HCT116 (cell line): ENCODE results near the gene C4orf51. TPM values are rescaled to one million over a fixed set of nuclear protein-coding genes. Genes with fewer than 3 reads are reported as not detected.
A peak's percentile ranks its signal among the peaks of the same experiment; 100 is the strongest.

Experiments
- ATAC-seq: fragments of 200-7000 bp; cut with Tn5 transposase; 2 replicates; pipeline ENCODE4 v1.9.1; 2020; ENCODE audit warnings: mild to moderate bottlenecking, moderate library complexity
- BruUV-seq: library from RNA; stranded (reverse); fragments of 400-500 nt; replicated peaks from 2 replicates; lab custom pipeline; 2021; lab: Mats Ljungman, UMichigan
- CTCF ChIA-PET: fragments of 300-600 bp; sonication (Branson Sonifier 250); formaldehyde crosslinking; loops from one replicate; lab custom pipeline; 2021; ENCODE audit warnings: antibody characterized with exemption; lab: Charles Lee
- POLR2A ChIA-PET: fragments of 300-600, 350-600 bp; sonication (Branson Sonifier 250); formaldehyde crosslinking; loops from one replicate; lab custom pipeline; 2021; ENCODE audit warnings: antibody characterized with exemption; lab: Charles Lee
- RAD21 ChIA-PET, 2 experiments: fragments of 300-600 bp; sonication (Branson Sonifier 250); formaldehyde crosslinking; loops; one replicate each; lab custom pipeline; 2023; ENCODE audit warnings: low total read pairs in 2 of 2; ENCODE audit not compliant: uncharacterized antibody in 2 of 2, unreplicated experiment in 2 of 2, low non-redundant PET in 1 of 2; lab: Charles Lee
- DNase-seq: peaks from one replicate; pipeline ENCODE4 v3.0.0-alpha.2; 2010; ENCODE audit warnings: low read depth, low spot score
- H2AFZ ChIP-seq: fragments of 200-600 bp; shearing (Covaris generic), sonication (generic); 2 replicates; pipeline ENCODE4 v1.6.1; 2017; ENCODE audit warnings: low read depth, mixed run types, mixed read lengths, antibody characterized with exemption, low read length; ENCODE audit not compliant: poor library complexity, severe bottlenecking
- H3K27ac ChIP-seq: 2 replicates; pipeline ENCODE4 v1.5.1; 2012; ENCODE audit warnings: low read depth, low read length
- H3K27me3 ChIP-seq: fragments of 200-600 bp; sonication (generic); 2 replicates; pipeline ENCODE4 v1.6.1; 2016; ENCODE audit warnings: mixed run types, low read length, mixed read lengths; ENCODE audit not compliant: insufficient read depth
- H3K36me3 ChIP-seq, 2 experiments: fragments of 200-500 bp in 1 of 2; fragments of 200-600 bp in 1 of 2; sonication (Bioruptor generic) in 1 of 2; sonication (generic) in 1 of 2; 2 replicates each; pipeline versions ENCODE4 v1.5.1 to v1.6.1; 2014 to 2016; ENCODE audit warnings: low read length in 2 of 2, inconsistent platforms in 1 of 2, mixed read lengths in 1 of 2, mixed run types in 1 of 2; ENCODE audit not compliant: insufficient read depth in 2 of 2, control insufficient read depth in 1 of 2
- H3K4me1 ChIP-seq, 2 experiments: fragments of 200-600 bp in 1 of 2; sonication (generic) in 1 of 2; 2 replicates each; pipeline versions ENCODE4 v1.5.1 to v1.6.1; 2012 to 2017; ENCODE audit warnings: low read length in 2 of 2, inconsistent platforms in 1 of 2, mild to moderate bottlenecking in 1 of 2, mixed read lengths in 1 of 2, mixed run types in 1 of 2, moderate library complexity in 1 of 2; ENCODE audit not compliant: insufficient read depth in 2 of 2, control insufficient read depth in 1 of 2
- H3K4me2 ChIP-seq: fragments of 200-600 bp; sonication (generic); 2 replicates; pipeline ENCODE4 v1.6.1; 2017; ENCODE audit warnings: mixed run types, low read length, mixed read lengths
- H3K4me3 ChIP-seq, 2 experiments: fragments of 200-600 bp in 1 of 2; sonication (generic) in 1 of 2; replicated peaks in 1 of 2; 2 replicates each; pipeline ENCODE4 v1.5.1; 2011 to 2016; ENCODE audit warnings: low read length in 2 of 2, control low read depth in 1 of 2, low read depth in 1 of 2, mild to moderate bottlenecking in 1 of 2, mixed read lengths in 1 of 2, mixed run types in 1 of 2
- H3K79me2 ChIP-seq: fragments of 200-600 bp; sonication (generic); 2 replicates; pipeline ENCODE4 v1.6.1; 2017; ENCODE audit warnings: mild to moderate bottlenecking, mixed run types, low read length, moderate library complexity, mixed read lengths; ENCODE audit not compliant: insufficient read depth
- H3K9ac ChIP-seq: fragments of 200-600 bp; sonication (generic); 2 replicates; pipeline ENCODE4 v1.6.1; 2016; ENCODE audit warnings: low read length, mixed read lengths
- H3K9me2 ChIP-seq: fragments of 200-600 bp; sonication (generic), shearing (Covaris generic); 2 replicates; pipeline ENCODE4 v1.6.1; 2017; ENCODE audit warnings: mixed run types, mild to moderate bottlenecking, moderate library complexity; ENCODE audit not compliant: insufficient read depth
- H3K9me3 ChIP-seq, 2 experiments: fragments of 200-500 bp in 1 of 2; fragments of 200-600 bp in 1 of 2; sonication (Bioruptor generic) in 1 of 2; sonication (generic) in 1 of 2; 2 replicates each; pipeline ENCODE4 v1.6.1; 2014 to 2017; ENCODE audit warnings: low read length in 2 of 2, mixed read lengths in 2 of 2, inconsistent platforms in 1 of 2, low read depth in 1 of 2, mild to moderate bottlenecking in 1 of 2, mixed run types in 1 of 2, moderate library complexity in 1 of 2; ENCODE audit not compliant: control insufficient read depth in 1 of 2, insufficient read depth in 1 of 2
- H4K20me1 ChIP-seq: fragments of 200-600 bp; sonication (generic), shearing (Covaris generic); 2 replicates; pipeline ENCODE4 v1.6.1; 2017; ENCODE audit warnings: mixed run types, mild to moderate bottlenecking, moderate library complexity; ENCODE audit not compliant: insufficient read depth
- CBX3 ChIP-seq: IDR thresholded peaks from 2 replicates; pipeline ENCODE4 v1.6.1; 2012; ENCODE audit warnings: low read depth
- CEBPB ChIP-seq: IDR thresholded peaks from 2 replicates; pipeline ENCODE4 v1.6.1; 2012; ENCODE audit warnings: low read depth
- EGR1 ChIP-seq: IDR thresholded peaks from 2 replicates; pipeline ENCODE4 v1.6.1; 2012; ENCODE audit warnings: low read depth
- ELF1 ChIP-seq: IDR thresholded peaks from 2 replicates; pipeline ENCODE4 v1.6.1; 2012; ENCODE audit warnings: low read depth, borderline replicate concordance
- EZH2 ChIP-seq: fragments of 200-600 bp; sonication (generic); IDR thresholded peaks from 2 replicates; pipeline ENCODE4 v1.6.1; 2017; ENCODE audit warnings: antibody characterized with exemption, mixed run types
- EZH2phosphoT487 ChIP-seq: fragments of 200-600 bp; IDR thresholded peaks from 2 replicates; pipeline ENCODE4 v1.6.1; 2018; ENCODE audit warnings: antibody characterized with exemption, borderline replicate concordance
- FOSL1 ChIP-seq: IDR thresholded peaks from 2 replicates; pipeline ENCODE4 v1.6.1; 2012; ENCODE audit warnings: low read depth
- JUND ChIP-seq: IDR thresholded peaks from 2 replicates; pipeline ENCODE4 v1.6.1; 2012
- POLR2A ChIP-seq: IDR thresholded peaks from 2 replicates; pipeline ENCODE4 v1.7.0; 2011; ENCODE audit warnings: borderline replicate concordance; ENCODE audit not compliant: insufficient read depth, insufficient read length; ENCODE audit errors: extremely low read depth
- POLR2AphosphoS5 ChIP-seq: IDR thresholded peaks from 2 replicates; pipeline ENCODE4 v1.6.1; 2011; ENCODE audit warnings: mild to moderate bottlenecking, low read depth, low read length, moderate library complexity
- RAD21 ChIP-seq: IDR thresholded peaks from 2 replicates; pipeline ENCODE4 v1.6.1; 2012; ENCODE audit warnings: low read depth, mild to moderate bottlenecking
- SIN3A ChIP-seq: IDR thresholded peaks from 2 replicates; pipeline ENCODE4 v1.6.1; 2012; ENCODE audit warnings: low read depth
- SRF ChIP-seq: IDR thresholded peaks from 2 replicates; pipeline ENCODE4 v1.6.1; 2012; ENCODE audit warnings: low read depth
- YY1 ChIP-seq: IDR thresholded peaks from 2 replicates; pipeline ENCODE4 v1.6.1; 2011; ENCODE audit warnings: low read length, low read depth, moderate library complexity, mild to moderate bottlenecking; ENCODE audit not compliant: insufficient replicate concordance; ENCODE audit errors: extremely low read depth
- ZFX ChIP-seq: fragments of 450-650 bp; IDR thresholded peaks from 2 replicates; pipeline ENCODE4 v1.6.1; 2017
- ZNF274 ChIP-seq: fragments of 200-500 bp; sonication (Bioruptor generic); IDR thresholded peaks from 2 replicates; pipeline ENCODE4 v1.6.1; 2014; ENCODE audit warnings: mild to moderate bottlenecking, low read depth, low read length, inconsistent platforms
- intact Hi-C: fragments of 100-400 bp; cut with micrococcal nuclease; formaldehyde crosslinking; loops from 2 replicates; pipeline ENCODE4 v1.10.0; 2022
- total RNA-seq: library from RNA; stranded (reverse); gene quantifications from one replicate; pipeline ENCODE4 v1.2.1, GENCODE V29; 2021; ENCODE audit not compliant: unreplicated experiment
- TF ChIP-seq, protein P1 (sequence below): IDR thresholded peaks from 2 replicates; pipeline ENCODE4 v1.6.1; 2012; ENCODE audit warnings: low read depth
- TF ChIP-seq, protein P2 (sequence below), 3 experiments: fragments of 200-600 bp in 1 of 3; sonication (generic) in 1 of 3; IDR thresholded peaks in 2 of 3; conservative IDR thresholded peaks in 1 of 3; 2 replicates each; pipeline ENCODE4 v1.5.1; 2012 to 2017; ENCODE audit warnings: low read depth in 2 of 3, low read length in 2 of 3, antibody characterized with exemption in 1 of 3, borderline replicate concordance in 1 of 3, control low read depth in 1 of 3, mild to moderate bottlenecking in 1 of 3, mixed read lengths in 1 of 3, mixed run types in 1 of 3, moderate library complexity in 1 of 3; ENCODE audit not compliant: insufficient read depth in 1 of 3
- TF ChIP-seq, protein P3 (sequence below): IDR thresholded peaks from 2 replicates; pipeline ENCODE4 v1.6.1; 2012
- TF ChIP-seq, protein P4 (sequence below): IDR thresholded peaks from 2 replicates; pipeline ENCODE4 v1.6.1; 2012

C4orf51 gene
- total RNA-seq, 1 experiment from 2014 or later: not detected

DNA sequence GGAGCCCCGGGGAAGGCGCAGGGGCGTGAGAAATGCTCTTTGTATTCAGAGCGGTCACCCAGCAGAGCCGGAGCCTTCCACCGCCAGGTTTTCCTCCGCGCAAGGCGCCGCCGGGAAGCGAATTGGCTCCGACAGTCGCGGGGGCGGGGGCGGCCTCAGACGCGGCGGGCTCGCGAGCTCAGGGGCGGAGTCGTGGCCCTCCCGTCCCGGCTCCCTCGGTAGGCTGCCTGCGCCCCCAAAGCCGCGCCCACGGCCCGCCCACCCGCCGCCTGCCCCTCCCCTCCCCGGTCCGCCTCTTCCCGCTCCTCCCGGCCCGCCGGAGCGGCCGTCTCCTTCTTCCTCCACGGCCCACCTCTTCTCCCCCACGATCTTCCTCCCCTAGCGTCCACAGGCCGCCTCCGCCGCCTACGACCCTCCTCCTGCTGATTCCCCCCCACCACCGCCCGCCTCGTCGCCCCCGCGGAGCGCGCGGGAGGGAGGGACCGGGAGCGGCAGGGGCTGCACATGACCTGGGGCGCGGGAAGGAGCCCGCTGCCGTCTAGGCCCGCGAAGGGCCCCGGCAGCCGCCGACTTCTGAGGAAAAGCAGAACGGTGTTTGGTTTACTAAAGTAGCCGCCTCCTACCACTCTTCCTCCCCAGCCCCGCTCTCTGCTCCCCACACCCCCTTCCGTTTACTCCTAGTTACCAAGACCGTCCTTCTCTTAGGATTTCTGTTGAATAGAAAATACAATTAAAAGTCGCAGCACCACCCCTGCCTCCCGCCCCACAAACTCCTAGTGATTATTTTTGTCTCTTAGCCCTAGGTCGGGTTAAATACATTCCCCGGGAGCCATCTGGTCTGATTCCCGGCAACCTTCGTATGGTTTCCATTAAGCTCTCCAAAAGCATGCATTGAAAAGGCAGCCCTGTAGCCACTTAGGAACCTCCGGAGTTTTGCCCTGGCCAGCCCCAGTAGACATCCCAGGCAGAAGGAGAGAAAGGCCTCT lies 53.2 kb downstream of the C4orf51 start:
- Histone ChIP-seq H3K4me2 (peak overlapping the region; percentile 85), H3K36me3 (no peaks in the 10 kb centered on the region), H3K9ac (peak overlapping the region; percentile 73), H3K9me2 (no peaks in the 10 kb centered on the region), H3K4me1 (peaks cover 19 to 46% of the 10 kb centered on the region in 2 experiments), H4K20me1 (no peaks in the 10 kb centered on the region), H3K27ac (peak overlapping the region; percentile 61), H3K27me3 (no peaks in the 10 kb centered on the region), H3K4me3 (peak overlapping the region; percentile 51 to 63), H3K9me3 (no peaks in the 10 kb centered on the region), H2AFZ (peak overlapping the region; percentile 69), H3K79me2 (no peaks in the 10 kb centered on the region)
- intact Hi-C loops: no loop called here
- CTCF ChIA-PET: no interaction called here
- peak; percentile 89 for ATAC-seq
- POLR2A ChIA-PET: interaction anchor here (0.6 to 1.0 kb wide), 2 partner anchors 9 to 204 kb away, joined by 3 to 4 read pairs; no protein-coding TSS in a partner anchor
- RAD21 ChIA-PET: no interaction called here
- BruUV-seq: no TSS peak
- peak; percentile 76 for DNase-seq
- TF ChIP-seq CBX3 (0 out of 2 replicates have a peak, but pooled peaks have one; percentile 24), POLR2A (no peak), EGR1 (peak; percentile 94), JUND (no peak), SIN3A (no peak), EZH2 (no peak), FOSL1 (no peak), POLR2AphosphoS5 (peak; percentile 88; the same call in 1 of the 2 replicates), CEBPB (no peak), ZFX (peak; percentile 54; the same call in 1 of the 2 replicates), SRF (no peak), ZNF274 (no peak), EZH2phosphoT487 (no peak), YY1 (no peak), ELF1 (no peak), RAD21 (no peak)
- TF ChIP-seq, protein P1, sequence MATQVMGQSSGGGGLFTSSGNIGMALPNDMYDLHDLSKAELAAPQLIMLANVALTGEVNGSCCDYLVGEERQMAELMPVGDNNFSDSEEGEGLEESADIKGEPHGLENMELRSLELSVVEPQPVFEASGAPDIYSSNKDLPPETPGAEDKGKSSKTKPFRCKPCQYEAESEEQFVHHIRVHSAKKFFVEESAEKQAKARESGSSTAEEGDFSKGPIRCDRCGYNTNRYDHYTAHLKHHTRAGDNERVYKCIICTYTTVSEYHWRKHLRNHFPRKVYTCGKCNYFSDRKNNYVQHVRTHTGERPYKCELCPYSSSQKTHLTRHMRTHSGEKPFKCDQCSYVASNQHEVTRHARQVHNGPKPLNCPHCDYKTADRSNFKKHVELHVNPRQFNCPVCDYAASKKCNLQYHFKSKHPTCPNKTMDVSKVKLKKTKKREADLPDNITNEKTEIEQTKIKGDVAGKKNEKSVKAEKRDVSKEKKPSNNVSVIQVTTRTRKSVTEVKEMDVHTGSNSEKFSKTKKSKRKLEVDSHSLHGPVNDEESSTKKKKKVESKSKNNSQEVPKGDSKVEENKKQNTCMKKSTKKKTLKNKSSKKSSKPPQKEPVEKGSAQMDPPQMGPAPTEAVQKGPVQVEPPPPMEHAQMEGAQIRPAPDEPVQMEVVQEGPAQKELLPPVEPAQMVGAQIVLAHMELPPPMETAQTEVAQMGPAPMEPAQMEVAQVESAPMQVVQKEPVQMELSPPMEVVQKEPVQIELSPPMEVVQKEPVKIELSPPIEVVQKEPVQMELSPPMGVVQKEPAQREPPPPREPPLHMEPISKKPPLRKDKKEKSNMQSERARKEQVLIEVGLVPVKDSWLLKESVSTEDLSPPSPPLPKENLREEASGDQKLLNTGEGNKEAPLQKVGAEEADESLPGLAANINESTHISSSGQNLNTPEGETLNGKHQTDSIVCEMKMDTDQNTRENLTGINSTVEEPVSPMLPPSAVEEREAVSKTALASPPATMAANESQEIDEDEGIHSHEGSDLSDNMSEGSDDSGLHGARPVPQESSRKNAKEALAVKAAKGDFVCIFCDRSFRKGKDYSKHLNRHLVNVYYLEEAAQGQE: no peak
- TF ChIP-seq, protein P2, sequence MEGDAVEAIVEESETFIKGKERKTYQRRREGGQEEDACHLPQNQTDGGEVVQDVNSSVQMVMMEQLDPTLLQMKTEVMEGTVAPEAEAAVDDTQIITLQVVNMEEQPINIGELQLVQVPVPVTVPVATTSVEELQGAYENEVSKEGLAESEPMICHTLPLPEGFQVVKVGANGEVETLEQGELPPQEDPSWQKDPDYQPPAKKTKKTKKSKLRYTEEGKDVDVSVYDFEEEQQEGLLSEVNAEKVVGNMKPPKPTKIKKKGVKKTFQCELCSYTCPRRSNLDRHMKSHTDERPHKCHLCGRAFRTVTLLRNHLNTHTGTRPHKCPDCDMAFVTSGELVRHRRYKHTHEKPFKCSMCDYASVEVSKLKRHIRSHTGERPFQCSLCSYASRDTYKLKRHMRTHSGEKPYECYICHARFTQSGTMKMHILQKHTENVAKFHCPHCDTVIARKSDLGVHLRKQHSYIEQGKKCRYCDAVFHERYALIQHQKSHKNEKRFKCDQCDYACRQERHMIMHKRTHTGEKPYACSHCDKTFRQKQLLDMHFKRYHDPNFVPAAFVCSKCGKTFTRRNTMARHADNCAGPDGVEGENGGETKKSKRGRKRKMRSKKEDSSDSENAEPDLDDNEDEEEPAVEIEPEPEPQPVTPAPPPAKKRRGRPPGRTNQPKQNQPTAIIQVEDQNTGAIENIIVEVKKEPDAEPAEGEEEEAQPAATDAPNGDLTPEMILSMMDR (IDR thresholded peaks at IDR 0.05 in 2 of 3, conservative IDR thresholded peaks at IDR 0.05 in 1 of 3; ENCODE audit: borderline replicate concordance in 1 of 3, insufficient read depth in 1 of 3, low read depth in 2 of 3, low read length in 2 of 3): no peak
- TF ChIP-seq, protein P3, sequence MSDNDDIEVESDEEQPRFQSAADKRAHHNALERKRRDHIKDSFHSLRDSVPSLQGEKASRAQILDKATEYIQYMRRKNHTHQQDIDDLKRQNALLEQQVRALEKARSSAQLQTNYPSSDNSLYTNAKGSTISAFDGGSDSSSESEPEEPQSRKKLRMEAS: peak; percentile 78
- TF ChIP-seq, protein P4, sequence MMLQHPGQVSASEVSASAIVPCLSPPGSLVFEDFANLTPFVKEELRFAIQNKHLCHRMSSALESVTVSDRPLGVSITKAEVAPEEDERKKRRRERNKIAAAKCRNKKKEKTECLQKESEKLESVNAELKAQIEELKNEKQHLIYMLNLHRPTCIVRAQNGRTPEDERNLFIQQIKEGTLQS: no peak
